ENCODE data around the gene OASL.
"Not testable (repeated sequence)": the region's sequence is repeated elsewhere in the genome, so short reads cannot be mapped to it uniquely, and the experiment has no call there.

The OASL gene

DNA sequence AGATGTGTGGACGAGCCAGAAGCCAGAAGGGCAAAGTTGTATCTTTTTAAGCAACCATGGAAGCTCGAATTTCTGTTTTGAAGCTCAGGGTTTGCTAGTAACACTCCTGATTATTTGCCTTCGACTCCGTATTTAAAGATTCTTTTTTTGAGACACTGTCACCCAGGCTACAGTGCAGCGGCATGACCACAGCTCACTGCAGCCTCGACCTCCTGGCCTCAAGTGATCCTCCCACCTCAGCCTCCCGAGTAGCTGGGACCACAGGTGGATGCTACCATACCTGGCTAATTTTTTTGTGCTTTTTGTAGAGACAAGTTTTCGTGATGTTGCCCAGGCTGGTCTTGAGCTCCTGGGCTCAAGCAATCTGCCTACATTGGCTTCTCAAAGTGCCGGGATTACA, 18.7 kb upstream of the OASL start:
- DNase-seq, result no peak

DNA sequence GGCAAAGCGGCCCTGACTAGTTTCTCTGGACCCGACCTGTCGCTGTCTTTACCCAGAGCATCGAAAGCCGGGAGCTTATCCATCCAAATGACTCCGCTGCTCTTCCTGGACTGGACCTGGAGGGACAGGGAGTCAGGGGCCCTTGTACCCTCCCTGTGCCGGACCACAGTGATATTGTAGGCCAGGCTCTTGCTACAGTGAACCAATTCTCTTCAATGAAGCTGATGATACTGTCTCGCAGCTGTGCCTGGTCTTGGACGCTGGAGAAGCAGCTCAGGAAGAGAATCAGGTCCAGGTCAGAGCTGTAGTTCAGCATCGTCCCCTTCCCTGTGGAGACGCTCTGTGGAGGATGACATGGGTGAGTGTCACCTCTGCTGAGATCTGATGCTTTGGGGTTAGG, 14.7 kb upstream of the OASL start:
- DNase-seq, result no peak

DNA sequence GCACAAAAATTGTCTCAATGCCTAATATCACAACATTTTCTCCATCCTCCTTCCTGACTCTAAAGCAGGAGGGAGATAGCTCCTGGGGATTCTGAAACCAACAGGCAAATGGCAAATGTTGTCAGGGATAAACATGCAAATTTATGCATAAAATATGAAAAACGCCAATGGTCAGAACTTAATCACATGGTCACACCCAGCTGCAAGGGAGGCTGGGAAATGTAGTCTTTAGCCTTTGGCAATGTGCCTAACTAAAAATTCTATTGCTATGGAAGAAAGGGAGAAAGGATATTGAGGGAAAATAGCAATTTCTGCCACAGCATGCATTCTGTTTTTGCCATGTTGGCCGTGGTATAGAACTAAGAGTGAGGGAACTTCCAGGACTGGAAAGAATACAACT, 11.7 kb upstream of the OASL start:
- DNase-seq, result no peak

DNA sequence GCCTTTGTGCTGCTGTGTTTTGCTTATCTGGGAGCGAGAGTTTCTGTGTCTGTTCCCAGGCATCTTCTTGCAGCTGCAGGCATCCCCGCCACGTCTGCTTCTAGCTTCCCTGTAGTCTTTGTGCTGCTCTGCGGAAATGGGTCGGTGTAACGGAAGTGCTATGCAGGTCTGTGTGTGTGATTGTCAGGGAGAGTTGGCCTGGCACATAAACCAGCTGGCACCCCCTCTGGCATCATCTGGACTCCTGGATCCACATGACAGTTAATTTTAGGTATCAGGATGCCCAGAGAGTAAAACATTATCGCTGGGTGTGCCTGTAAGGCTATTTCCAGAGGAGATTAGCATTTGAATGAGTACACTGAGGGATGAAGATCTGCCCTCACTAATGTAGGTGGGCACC, 9.4 kb upstream of the OASL start:
- no peak for DNase-seq

DNA sequence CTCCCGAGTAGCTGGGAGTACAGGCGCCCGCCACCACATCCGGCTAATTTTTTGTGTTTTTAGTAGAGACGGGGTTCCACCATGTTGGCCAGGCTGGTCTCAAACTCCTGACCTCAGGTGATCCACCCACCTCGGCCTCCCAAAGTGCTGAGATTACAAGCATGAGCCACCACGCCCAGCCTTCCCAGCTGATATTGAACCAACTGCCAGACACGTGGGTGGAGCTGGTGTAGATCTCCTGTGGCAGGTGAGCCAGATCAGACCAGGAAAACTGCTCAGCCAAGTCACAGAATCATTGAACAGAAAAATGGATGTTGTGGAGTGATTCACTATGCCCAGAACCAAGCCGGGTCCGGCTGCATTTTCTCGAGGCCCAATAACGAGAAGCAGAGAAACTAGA, 8.4 kb upstream of the OASL start:
- DNase-seq, result not testable (repeated sequence)

DNA sequence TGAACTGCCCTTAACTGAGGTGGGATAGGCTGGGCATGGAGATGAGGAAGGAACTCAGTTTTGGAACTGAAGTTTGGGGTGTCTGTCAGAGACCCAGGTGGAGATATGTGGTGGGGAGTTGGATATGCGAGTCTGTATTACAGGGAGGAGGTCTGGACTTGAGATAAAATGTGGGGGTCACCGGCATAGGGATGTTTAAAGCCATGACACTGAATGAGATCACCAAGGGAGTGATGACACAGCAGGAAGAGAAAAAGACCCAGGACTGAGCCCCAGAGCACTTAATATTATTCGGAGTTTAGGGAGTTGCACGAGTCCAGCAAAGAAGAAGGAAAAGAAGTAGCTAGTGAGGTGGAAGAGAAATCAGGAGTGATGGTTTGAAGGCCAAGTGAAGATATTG, 4.0 kb upstream of the OASL start:
- DNase-seq, result no peak

DNA sequence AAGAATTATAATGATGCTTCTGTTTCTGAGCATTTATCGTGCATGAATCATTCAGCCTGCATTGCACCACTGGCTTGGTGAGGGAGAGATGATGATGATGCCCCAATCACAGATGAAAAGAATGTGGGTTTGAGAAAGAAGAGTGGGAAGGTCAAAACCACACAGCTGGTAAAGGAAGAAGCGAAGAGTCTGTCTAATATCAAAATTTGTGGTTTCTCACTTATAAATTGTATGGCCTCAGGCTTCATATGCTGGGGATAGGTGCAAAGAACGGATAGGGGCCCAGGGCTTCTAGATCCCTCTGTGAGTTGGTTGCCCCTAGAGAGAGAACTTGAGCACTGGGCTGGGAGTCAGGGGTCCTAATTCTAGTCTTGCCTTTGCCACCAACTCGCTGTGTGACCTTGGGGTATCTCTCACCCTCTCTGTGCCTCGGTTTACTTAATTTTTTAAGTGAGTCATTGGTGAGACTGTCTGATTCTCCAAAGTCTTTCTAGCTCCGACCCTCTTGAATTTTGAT, 2.2 kb downstream of the OASL start:
- no peak for DNase-seq

DNA sequence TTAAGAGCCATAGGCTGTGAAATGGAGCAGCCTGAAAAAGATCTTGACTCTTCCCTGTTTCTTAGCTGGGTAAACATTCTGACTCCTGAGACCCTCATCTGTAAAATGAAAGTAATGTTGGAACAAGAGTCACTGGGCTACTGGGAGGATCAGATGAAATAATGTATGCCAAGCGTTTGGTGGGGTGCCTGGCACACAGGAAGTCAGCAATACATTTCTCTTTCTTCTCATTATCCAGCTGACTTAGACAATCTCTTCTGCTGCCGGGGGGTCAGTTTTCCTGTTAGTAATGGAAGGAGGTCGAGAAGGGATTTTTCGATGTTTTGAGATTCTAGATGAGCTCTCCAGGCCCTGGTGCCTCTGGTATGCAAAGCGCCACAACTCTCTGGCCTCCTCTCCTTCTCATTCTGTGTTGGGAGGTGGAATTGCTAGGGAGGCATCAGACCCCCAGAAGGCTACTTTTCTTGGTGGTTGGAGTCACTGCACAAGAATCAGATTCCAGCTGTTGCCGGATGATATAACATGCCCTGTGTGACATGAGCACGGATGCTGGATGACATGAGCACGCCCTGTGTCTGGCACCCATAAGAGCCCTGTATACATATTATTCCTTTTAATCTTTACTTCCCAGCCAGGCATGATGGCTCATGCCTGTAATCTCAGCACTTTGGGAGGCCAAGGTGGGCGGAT, 4.3 kb downstream of the OASL start:
- DNase-seq, result no peak

DNA sequence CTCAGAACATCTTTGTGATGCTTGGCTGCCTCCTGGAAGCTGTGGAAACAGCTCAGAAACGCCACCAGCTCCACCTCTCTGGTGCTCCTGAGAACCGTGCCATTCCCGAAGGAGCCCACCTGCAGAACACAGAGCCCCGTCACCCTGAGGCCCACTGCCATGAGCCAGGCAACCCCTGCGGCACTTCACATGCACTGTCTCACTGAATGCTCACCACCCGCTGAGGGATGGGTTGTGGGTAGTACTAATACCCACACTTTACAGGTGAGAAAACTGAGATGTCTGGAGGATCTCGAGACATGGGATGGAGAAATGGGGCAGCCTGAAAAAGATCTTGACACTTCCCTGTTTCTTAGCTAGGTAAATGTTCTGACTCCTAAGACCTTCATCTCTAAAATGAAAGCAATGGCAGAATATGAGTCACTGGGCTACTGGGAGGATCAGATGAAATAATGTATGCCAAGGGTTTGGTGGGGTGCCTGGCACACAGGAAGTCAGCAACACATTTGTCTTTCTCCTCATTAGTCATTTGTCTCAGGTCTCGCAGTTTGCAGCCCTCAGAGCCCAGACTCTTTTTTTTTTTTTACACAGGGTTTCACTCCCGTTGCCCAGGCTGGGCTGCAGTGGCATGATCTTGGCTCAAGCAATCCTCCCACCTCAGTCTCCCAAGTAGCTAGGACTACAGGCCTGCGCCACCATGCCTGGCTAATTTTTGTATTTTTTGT, 5.3 kb downstream of the OASL start:
- no peak for DNase-seq

DNA sequence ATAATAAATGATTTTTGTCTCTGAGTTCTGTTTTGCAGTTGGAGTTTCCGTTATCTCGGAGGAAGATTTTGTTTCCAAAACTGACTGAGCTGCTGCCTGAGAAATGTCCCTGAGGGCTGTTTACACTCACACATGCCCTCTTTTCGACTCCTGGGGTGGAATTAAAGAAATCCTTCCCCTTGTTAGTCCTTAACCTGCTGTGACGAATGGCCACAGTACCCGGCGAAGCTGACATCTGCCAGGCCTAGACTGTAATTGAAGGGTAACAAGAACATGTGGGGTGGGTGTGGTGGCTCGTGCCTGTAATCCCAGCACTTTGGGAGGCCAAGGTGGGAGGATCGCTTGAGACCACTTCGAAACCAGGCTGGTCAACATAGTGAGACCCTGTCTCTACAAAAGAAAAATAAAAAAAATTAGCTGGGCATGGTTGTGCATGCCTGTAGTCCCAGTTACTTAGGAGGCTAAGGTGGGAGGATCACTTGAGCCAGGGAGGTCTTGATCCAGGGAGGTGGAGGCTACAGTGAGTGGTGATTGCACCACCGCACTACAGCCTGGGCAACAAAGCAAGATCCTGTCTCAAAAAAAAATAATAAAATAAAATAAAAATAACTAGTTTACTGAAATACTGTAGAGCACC, 8.4 kb downstream of the OASL start:
- DNase-seq, result no peak

DNA sequence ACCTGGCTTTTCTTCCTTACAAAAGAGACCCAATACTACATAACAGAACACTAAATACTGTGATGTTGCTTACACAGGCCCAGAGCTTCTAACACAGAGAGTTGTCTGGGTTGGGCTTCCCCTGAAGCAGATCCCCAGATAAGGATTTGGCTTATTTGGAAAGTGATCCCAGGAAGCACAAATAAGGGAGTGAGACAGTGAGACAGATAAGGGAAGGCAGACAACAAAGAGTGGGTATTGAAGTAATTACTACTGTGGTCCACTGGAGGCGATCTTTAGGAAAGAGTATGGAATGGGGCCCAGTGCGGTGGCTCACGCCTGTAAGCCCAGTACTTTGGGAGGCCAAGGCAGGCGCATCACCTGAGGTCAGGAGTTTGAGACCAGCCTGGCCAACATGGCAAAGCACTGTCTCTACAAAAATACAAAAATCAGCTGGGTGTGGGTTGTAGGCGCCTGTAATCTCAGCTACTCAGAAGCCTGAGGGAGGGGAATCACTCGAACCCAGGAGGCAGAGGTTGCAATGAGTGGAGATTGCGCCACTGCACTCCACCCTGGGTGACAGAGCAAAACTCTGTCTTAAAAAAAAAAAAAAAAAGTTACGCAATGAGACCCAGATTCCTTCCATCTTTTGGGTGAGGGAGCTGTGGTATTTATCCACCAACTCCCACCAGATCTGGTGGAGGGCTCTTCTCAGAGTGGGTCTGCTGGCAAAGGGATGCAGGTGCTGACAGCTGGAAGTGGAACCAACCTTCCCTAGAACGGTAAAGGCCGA, 12.6 kb downstream of the OASL start:
- DNase-seq, result no peak

DNA sequence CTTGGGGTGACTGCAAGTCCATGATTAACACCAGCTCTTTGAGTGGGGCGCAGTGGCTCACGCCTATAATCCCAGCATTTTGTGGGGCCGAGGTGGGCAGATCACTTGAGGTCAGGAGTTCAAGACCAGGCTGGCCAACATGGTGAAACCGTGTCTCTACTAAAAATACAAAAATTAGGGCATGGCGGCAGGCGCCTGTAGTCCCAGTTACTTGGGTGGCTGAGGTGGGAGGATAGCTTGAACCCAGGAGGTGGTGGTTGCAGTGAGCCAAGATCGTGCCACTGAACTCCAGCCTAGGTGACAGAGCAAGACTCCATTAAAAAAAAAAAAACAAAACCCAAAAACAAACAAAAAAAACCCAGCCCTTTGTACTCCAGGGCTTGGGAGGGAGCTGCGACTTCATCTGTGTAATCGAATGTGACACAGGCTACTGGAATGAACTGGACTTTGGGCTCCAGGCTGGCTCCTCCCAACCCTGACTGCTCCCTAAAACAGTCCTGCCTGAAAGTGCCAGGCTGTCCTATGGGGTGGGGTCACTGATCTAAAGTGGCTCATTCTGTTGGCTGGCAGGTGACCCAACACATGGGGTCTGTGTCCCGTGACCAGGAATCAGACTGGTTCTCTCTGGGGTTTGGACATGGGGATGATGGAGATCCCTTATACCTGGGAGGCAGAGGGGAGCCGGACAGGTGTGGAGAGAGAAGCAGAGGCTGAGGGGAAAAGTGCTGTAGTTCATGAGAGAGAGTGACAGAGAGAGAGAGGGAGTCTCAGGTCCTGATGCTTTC, 13.4 kb downstream of the OASL start:
- DNase-seq, result no peak

DNA sequence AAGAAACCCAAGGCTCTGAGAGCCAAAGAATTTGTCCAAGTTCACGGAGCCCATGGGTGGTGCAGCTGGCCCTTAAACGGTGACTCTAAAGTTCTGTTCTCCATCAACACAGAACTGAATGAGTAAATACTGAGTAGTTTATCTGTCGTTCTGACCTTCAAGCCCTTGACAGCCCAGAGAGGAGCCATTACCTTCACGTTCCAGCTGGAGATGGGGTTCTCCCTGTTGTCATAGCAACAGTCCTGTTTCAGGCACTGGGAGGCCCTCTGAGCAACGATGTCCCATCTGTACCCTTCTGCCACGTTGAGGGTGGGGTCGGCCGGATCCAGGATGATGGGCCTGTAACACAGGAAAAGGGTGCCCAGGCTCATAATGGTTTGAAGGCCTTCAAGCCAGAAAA, 15.2 kb downstream of the OASL start:
- no peak for DNase-seq

DNA sequence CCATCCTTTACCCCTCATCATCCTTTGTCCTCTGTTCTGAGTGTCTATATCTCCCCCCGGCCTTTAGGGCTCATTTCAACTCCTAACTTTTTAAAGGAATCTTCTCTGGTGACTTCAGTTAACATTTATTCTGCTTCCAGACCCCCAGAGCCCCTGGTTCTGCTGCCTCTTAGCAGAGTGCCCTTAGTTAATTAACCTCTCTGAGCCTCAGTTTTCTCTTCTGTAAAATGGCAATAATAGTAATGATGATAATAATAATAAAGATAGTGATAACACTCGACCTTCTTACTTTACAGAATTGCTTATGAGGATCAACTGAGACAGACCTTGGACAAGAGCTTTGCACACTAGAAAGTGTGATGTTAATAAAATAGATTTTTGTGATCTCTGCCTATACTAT, 16.3 kb downstream of the OASL start:
- no peak for DNase-seq

DNA sequence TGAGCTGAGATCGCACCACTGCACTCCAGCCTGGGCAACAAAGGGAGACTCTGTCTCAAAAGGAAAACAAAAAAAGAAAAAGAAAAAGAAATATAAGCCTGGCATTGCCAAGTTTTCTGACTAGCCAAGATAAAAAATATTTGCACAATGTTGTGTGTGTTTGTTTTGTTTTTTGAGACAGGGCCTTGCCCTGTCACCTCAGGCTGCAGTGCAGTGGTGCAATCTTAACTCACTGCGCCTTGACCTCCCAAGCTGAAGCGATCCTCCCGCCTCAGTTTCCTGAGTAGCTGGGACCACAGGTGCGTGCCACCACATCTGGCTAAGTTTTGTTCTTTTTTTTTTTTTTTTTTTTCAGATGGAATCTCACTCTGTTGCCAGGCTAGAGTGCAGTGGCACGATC, 17.3 kb downstream of the OASL start:
- DNase-seq, result no peak

DNA sequence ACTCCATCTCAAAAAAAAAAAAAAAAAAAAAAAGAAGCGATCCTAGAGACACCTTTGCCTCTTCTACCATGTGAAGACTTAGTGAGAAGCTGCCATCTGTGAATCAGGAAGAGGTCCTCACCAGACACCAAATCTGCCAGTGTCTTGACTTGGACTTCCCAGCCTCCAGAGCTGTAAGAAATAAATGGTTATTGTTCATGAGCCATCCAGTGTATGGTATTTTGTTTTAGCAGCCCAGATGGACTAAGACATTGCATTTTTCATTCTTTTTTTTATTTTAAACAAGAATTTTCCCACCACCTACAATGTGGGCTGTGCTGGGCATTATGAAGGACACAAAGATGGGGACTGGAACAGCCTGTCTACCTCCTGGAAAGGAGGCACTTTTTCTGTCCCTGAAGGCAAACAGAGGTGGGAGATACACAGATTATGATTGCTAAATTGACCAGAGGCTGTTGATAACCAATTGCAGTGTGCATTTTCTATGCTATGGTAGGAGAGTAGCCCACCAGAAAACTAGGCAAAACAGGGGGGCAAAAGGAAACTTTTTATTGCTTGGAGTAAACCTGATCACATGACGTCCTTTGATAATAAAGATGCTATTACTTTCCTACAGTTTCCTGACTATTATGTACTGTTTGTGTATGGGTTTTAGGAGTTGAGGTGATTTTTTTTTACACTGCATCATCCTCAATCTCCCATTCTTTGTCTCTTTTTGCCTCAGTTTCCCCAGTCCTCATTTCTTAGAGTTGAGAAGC, 20.0 kb downstream of the OASL start:
- no peak for DNase-seq

DNA sequence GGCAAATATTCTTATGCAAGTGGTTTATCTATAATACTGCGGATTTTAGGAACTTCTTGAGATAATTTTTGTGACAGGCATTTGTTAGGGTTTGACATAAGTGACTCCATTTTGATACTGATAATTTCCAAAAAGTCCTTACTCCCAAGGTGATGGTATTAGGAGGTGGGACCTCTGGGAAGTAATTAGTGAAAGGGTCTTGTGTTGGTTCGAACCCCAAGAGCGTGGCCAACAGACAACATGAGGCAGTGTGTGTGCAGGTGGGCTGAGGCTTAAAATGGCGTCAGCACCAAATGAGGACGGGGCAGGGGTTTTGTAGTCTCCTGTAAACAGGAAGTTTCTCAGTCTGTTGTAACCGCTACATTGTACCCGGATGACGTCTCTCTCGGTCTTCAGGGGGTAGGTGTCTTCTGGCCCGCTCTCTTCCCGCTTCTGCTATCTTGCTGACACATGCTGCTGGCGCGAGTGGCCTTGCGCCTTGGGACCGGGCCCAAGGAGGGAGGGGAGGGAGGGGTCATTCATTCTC, 21.0 kb downstream of the OASL start:
- DNase-seq, result no peak

DNA sequence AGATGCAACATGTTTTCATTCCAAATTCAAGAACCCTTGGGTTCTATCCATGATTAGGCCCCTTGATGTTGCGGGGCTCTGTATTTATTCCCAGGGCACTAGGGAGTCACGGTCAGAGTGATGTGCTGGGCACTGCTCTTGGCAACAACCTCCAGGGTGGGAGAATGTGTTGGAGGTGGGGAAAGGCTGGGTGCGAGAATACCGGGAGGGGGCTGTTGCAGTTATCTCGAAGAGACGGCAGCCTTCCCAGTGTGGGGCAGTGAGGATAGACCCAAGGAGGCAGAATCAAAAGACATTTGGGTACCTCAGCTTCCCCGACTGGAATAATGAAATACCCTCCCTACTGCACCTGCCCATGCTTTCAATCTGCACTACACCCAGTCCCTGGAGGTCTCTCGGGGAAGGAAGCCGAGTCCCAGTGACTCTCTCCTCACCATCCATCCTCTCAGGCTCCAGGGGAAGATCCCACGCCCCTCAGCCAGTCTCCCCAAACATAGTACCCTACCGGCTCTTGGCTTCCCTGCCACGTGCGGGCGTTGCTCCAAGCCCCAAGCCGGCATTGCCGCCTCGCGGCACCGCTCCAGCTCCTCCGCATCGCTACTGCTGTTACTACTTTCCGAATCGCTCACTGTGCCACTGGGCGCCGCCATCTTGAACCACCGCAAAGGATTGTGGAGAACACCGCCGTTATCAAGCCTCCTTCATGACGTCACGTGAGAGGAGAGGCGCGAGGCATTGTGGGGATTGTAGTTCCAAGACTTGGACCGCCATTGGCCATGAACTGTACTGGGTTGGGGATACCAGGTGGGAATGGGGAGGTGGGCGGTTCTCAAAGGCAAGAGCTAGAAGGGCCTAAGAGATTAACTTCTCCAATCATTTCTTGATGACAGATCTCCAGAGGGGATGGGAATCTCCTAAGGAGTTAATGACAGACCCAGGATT, 22.9 kb downstream of the OASL start, which contains the start of gene C12orf43:
TSS of gene C12orf43 (minus strand) at position 663 of the 942 bp plus-strand sequence. CDS start at position 650, 13 bp downstream.
- DNase-seq, result peak; percentile 94

DNA sequence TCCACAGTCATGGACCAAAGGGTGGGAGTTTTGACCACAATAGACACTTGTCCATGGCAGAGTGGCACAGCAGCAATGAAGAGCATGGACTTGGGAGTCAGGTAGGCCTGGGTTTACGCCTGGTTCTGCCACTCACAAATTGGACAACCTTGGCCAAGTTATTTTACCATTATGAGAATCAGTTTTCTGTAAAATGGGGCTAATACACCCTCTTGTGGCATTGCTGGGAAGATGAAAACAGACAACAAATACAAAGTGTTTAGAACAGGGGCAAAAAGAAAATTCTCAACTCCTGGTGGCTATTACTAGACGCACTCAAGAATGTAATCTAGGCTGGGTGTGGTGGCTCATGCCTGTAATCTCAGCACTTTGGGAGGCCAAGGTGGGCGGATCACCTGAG, 25.3 kb downstream of the OASL start:
- DNase-seq, result no peak

DNA sequence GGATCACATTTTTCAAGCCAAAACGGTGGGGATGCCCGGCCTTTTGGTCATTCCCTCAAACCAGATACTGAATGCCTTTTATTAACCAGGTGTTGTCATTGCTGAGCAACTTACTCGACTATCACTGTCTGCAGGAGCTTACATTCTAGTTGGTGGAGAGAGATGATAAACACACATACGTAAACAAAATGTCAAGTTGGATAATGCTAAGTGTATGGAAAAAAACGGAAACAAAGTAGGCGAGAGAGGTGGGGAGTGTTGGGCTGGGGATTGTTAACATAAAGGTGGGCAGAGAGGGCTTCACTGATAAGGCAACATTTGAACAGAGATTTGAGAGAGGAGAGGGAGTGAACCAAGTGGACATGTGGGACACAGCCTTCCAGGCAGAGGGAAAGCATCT, 27.2 kb downstream of the OASL start:
- no peak for DNase-seq

Measured in femur (tissue), 1 donor.